ENCODE results near the gene NRDC.

DNA sequence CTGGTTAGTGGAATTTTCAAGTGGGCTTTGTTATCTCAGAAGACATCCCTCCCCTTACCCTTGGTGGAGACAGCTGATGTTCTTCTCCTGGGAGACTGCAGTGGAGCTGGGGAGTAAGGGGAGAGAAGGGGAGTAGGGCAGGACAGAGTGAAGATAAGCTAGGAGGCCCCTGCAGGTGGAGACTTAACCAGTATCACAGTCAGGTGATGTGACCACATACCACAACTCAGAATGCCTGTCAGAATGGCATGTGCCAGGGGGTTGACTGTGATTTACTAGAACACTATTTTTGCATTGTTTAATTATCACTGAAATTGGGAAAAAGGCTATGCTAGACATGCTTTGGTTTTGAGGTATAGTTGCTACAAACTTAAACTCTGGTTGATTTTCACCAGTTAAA, 124.6 kb downstream of the NRDC start:
- no peak for TF ChIP-seq POLR2A (IDR thresholded peaks at IDR 0.05)
- TF ChIP-seq, protein P1, sequence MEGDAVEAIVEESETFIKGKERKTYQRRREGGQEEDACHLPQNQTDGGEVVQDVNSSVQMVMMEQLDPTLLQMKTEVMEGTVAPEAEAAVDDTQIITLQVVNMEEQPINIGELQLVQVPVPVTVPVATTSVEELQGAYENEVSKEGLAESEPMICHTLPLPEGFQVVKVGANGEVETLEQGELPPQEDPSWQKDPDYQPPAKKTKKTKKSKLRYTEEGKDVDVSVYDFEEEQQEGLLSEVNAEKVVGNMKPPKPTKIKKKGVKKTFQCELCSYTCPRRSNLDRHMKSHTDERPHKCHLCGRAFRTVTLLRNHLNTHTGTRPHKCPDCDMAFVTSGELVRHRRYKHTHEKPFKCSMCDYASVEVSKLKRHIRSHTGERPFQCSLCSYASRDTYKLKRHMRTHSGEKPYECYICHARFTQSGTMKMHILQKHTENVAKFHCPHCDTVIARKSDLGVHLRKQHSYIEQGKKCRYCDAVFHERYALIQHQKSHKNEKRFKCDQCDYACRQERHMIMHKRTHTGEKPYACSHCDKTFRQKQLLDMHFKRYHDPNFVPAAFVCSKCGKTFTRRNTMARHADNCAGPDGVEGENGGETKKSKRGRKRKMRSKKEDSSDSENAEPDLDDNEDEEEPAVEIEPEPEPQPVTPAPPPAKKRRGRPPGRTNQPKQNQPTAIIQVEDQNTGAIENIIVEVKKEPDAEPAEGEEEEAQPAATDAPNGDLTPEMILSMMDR (IDR thresholded peaks at IDR 0.05) = no peak

Data from tibial nerve (tissue), 3 donors.